Activated T-cell treated with anti-CD3 and anti-CD28 coated beads for 48 hours (primary cell): Measurements from ENCODE around the gene NIM1K.
"Not testable (repeated sequence)": the region's sequence is repeated elsewhere in the genome, so short reads cannot be mapped to it uniquely, and the experiment has no call there.

Experiments
- DNase-seq: peaks from one replicate; pipeline ENCODE4 v3.0.0-alpha.2; 2020; ENCODE audit warnings: low read depth

NIM1K gene

DNA sequence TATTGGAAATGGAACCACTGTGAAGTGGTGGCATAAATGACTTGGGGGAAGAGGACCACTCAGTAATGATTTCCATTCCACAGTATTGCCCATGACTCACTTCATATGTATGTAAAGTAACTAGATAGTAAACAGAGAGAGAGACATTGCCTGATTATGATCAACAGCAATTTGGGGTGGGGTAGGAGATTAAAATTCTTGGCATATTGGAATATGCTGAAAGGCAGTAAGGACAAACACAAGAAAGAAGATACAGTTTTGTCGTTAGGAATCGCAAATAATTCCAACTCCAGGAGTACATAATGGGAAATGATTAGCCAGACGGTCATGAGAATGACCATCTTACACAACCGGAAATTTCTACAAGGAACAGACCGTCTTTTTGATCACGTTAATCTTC is 122.7 kb downstream of the NIM1K start:
- no peak for DNase-seq

GRCh38 chr5:43315263-43315662 is 123.2 kb downstream of the NIM1K start:
- DNase-seq: peak; percentile 26

- DNase-seq: no peak
Measured at GRCh38 chr5:43315682-43316081, 123.7 kb downstream of the NIM1K start.

DNA sequence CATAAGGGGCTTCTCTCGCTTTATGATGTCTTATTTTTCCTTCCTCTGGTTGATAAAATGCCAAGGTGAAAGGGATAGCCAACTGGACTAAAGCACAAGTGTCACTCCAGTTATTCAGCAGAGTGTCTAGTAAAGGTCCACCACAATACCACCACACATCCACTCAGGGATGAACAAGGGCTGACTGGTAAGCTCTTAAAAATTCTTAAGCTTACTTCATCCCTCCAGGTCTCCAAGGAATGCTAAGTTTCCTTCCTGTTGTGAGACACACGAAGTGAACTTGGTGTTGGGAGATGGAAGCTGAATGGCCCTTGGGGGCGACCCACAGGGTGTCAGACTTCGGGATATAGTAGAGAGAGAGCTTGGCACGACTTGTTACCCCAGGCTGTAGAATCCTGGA is 124.4 kb downstream of the NIM1K start:
- DNase-seq: no peak

- DNase-seq: no peak
Measured at GRCh38 chr5:43320846-43321245, 128.8 kb downstream of the NIM1K start.

GRCh38 chr5:43323488-43323887 is 131.5 kb downstream of the NIM1K start:
- DNase-seq: not testable (repeated sequence)

DNA sequence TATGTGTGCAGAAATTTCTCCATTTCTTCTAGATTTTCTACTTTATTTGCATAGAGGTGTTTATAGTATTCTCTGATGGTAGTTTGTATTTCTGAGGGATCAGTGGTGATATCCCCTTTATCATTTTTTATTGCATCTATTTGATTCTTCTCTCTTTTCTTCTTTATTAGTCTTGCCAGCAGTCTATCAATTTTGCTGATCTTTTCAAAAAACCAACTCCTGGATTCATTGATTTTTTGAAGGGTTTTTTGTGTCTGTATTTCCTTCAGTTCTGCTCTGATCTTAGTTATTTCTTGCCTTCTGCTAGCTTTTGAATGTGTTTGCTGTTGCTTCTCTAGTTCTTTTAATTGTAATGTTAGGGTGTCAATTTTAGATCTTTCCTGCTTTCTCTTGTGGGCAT is 133.6 kb downstream of the NIM1K start:
- not testable (repeated sequence) for DNase-seq
